ENCODE measurements around the gene NT5C2.

GRCh38 chr10:103197903-103198302 lies 4.8 kb upstream of the NT5C2 start:
- TF ChIP-seq MYC (IDR thresholded peaks at IDR 0.05; ENCODE audit: low read depth, low read length) (no peak), POLR2A (IDR thresholded peaks at IDR 0.05; ENCODE audit: low read depth, low read length) (no peak), CTCF (IDR thresholded peaks at IDR 0.05; ENCODE audit: extremely low read depth in 1 of 2, insufficient read depth in 1 of 2, low read depth in 1 of 2, low read length in 2 of 2) (no peak), FOS (IDR thresholded peaks at IDR 0.05; ENCODE audit: borderline replicate concordance, insufficient read depth, low read length) (no peak), EZH2 (IDR thresholded peaks at IDR 0.05; ENCODE audit: borderline replicate concordance, low read depth, low read length, severe bottlenecking) (no peak)

Data from endothelial cell of umbilical vein (primary cell).